Activated T-cell treated with anti-CD3 and anti-CD28 coated beads, Interleukin-2, amount 50 U/mL, for 24 hours (primary cell): Measurements from ENCODE around the gene PSPN.
"Not testable (repeated sequence)": the region's sequence is repeated elsewhere in the genome, so short reads cannot be mapped to it uniquely, and the experiment has no call there.

ENCODE experiments used
- DNase-seq: peaks from one replicate; pipeline ENCODE4 v3.0.0-alpha.2; 2020
- H3K27ac Mint-ChIP-seq: 2 replicates; pipeline ENCODE4 v1.8.0; 2020; ENCODE audit warnings: mild to moderate bottlenecking, mixed read lengths
- H3K27me3 Mint-ChIP-seq: 2 replicates; pipeline ENCODE4 v1.8.0; 2020; ENCODE audit warnings: mixed read lengths
- H3K36me3 Mint-ChIP-seq: 2 replicates; pipeline ENCODE4 v1.8.0; 2020; ENCODE audit warnings: low read depth, mixed read lengths
- H3K4me1 Mint-ChIP-seq: 2 replicates; pipeline ENCODE4 v1.8.0; 2020; ENCODE audit warnings: low read depth, mixed read lengths
- H3K4me3 Mint-ChIP-seq: 2 replicates; pipeline ENCODE4 v1.8.0; 2020; ENCODE audit warnings: mild to moderate bottlenecking, moderate library complexity, mixed read lengths
- H3K9me3 Mint-ChIP-seq: 2 replicates; pipeline ENCODE4 v1.8.0; 2020; ENCODE audit warnings: mixed read lengths

Gene PSPN

GRCh38 chr19:6413721-6414643 lies 38.2 kb upstream of the PSPN start:
- Mint-ChIP-seq H3K9me3 (no peaks in the 10 kb centered on the region), H3K4me1 (no peaks in the 10 kb centered on the region), H3K36me3 (peaks cover 62% of the 10 kb centered on the region), H3K4me3 (no peak overlapping the region), H3K27me3 (no peaks in the 10 kb centered on the region), H3K27ac (no peak overlapping the region)
- no peak for DNase-seq

GRCh38 chr19:6413291-6413690 lies 37.6 kb upstream of the PSPN start:
- DNase-seq, result no peak
- H3K4me3 Mint-ChIP-seq, result no peak overlapping the region
- H3K27me3 Mint-ChIP-seq, result no peaks in the 10 kb centered on the region
- no peaks in the 10 kb centered on the region for H3K4me1 Mint-ChIP-seq
- peaks cover 55% of the 10 kb centered on the region for H3K36me3 Mint-ChIP-seq
- H3K9me3 Mint-ChIP-seq, result no peaks in the 10 kb centered on the region
- H3K27ac Mint-ChIP-seq, result no peak overlapping the region

GRCh38 chr19:6412447-6413091 lies 36.8 kb upstream of the PSPN start:
- Mint-ChIP-seq H3K36me3 (peaks cover 48% of the 10 kb centered on the region), H3K4me3 (no peak overlapping the region), H3K27ac (no peak overlapping the region), H3K4me1 (no peaks in the 10 kb centered on the region), H3K9me3 (no peaks in the 10 kb centered on the region), H3K27me3 (no peaks in the 10 kb centered on the region)
- DNase-seq, result peak; percentile 68

GRCh38 chr19:6412061-6412446 lies 36.3 kb upstream of the PSPN start:
- H3K4me3 Mint-ChIP-seq, result no peak overlapping the region
- H3K36me3 Mint-ChIP-seq, result peaks cover 43% of the 10 kb centered on the region
- no peaks in the 10 kb centered on the region for H3K4me1 Mint-ChIP-seq
- H3K9me3 Mint-ChIP-seq, result no peaks in the 10 kb centered on the region
- H3K27me3 Mint-ChIP-seq, result no peaks in the 10 kb centered on the region
- DNase-seq, result no peak
- no peak overlapping the region for H3K27ac Mint-ChIP-seq

GRCh38 chr19:6409346-6409745 lies 33.6 kb upstream of the PSPN start:
- H3K4me1 Mint-ChIP-seq, result no peaks in the 10 kb centered on the region
- no peaks in the 10 kb centered on the region for H3K9me3 Mint-ChIP-seq
- H3K36me3 Mint-ChIP-seq, result peaks cover 20% of the 10 kb centered on the region
- no peak overlapping the region for H3K27ac Mint-ChIP-seq
- no peaks in the 10 kb centered on the region for H3K27me3 Mint-ChIP-seq
- DNase-seq, result no peak
- no peak overlapping the region for H3K4me3 Mint-ChIP-seq

GRCh38 chr19:6406401-6406800 lies 30.7 kb upstream of the PSPN start:
- no peaks in the 10 kb centered on the region for H3K4me1 Mint-ChIP-seq

GRCh38 chr19:6402837-6403608 lies 27.3 kb upstream of the PSPN start:
- Mint-ChIP-seq H3K27ac (no peak overlapping the region), H3K9me3 (no peaks in the 10 kb centered on the region), H3K36me3 (no peaks in the 10 kb centered on the region), H3K4me3 (no peak overlapping the region), H3K27me3 (no peaks in the 10 kb centered on the region), H3K4me1 (no peaks in the 10 kb centered on the region)
- no peak for DNase-seq

More at GRCh38 chr19:6406401-6406800, 30.7 kb upstream of the PSPN start:
- no peaks in the 10 kb centered on the region for H3K9me3 Mint-ChIP-seq
- H3K27me3 Mint-ChIP-seq, result no peaks in the 10 kb centered on the region
- no peak for DNase-seq
- no peaks in the 10 kb centered on the region for H3K36me3 Mint-ChIP-seq
- H3K4me3 Mint-ChIP-seq, result no peak overlapping the region
- no peak overlapping the region for H3K27ac Mint-ChIP-seq

- Mint-ChIP-seq H3K4me1 (no peaks in the 10 kb centered on the region), H3K27me3 (no peaks in the 10 kb centered on the region), H3K4me3 (no peak overlapping the region), H3K36me3 (no peaks in the 10 kb centered on the region), H3K9me3 (no peaks in the 10 kb centered on the region), H3K27ac (no peak overlapping the region)
- no peak for DNase-seq
Observed at GRCh38 chr19:6402058-6402457, 26.3 kb upstream of the PSPN start.

- not testable (repeated sequence) for H3K9me3 Mint-ChIP-seq, H3K27me3 Mint-ChIP-seq, H3K4me3 Mint-ChIP-seq, H3K27ac Mint-ChIP-seq, H3K4me1 Mint-ChIP-seq, DNase-seq, H3K36me3 Mint-ChIP-seq
Observed at GRCh38 chr19:6400062-6400944, 24.6 kb upstream of the PSPN start.

- Mint-ChIP-seq H3K36me3 (peaks cover 20% of the 10 kb centered on the region), H3K27me3 (no peaks in the 10 kb centered on the region), H3K27ac (no peak overlapping the region), H3K4me3 (no peak overlapping the region), H3K4me1 (peaks cover 26% of the 10 kb centered on the region), H3K9me3 (no peaks in the 10 kb centered on the region)
- no peak for DNase-seq
Observed at GRCh38 chr19:6396305-6396704, 20.6 kb upstream of the PSPN start.

- Mint-ChIP-seq H3K9me3 (no peaks in the 10 kb centered on the region), H3K27ac (peak overlapping the region; percentile 34), H3K27me3 (no peaks in the 10 kb centered on the region), H3K36me3 (peaks cover 31% of the 10 kb centered on the region), H3K4me3 (peak overlapping the region; percentile 15), H3K4me1 (peaks cover 30% of the 10 kb centered on the region)
- DNase-seq, result no peak
Observed at GRCh38 chr19:6394831-6395230, 19.1 kb upstream of the PSPN start.

- H3K4me1 Mint-ChIP-seq, result peaks cover 30% of the 10 kb centered on the region
Observed at GRCh38 chr19:6393983-6394412, 18.3 kb upstream of the PSPN start.

GRCh38 chr19:6393074-6393982 lies 17.6 kb upstream of the PSPN start, which contains the start of gene GTF2F1:
GTF2F1 (minus strand) TSS chr19:6393164; CDS start chr19:6392995, 169 bp downstream.
- peak; percentile 95 for DNase-seq
- Mint-ChIP-seq H3K4me1 (peaks cover 32% of the 10 kb centered on the region), H3K9me3 (no peaks in the 10 kb centered on the region), H3K4me3 (peak within 1 kb of the TSS; percentile 98), H3K27ac (peak within 1 kb of the TSS; percentile 99), H3K27me3 (no peaks in the 10 kb centered on the region), H3K36me3 (peaks cover 45% of the 10 kb centered on the region)

More at GRCh38 chr19:6393983-6394412, 18.3 kb upstream of the PSPN start:
- Mint-ChIP-seq H3K36me3 (peaks cover 38% of the 10 kb centered on the region), H3K27ac (peak overlapping the region; percentile 99), H3K27me3 (no peaks in the 10 kb centered on the region), H3K4me3 (peak overlapping the region; percentile 98), H3K9me3 (no peaks in the 10 kb centered on the region)
- no peak for DNase-seq
